ENCODE data around the gene HSPA9. TPM values are rescaled to one million over a fixed set of nuclear protein-coding genes. Genes with fewer than 3 reads are reported as not detected.

The HSPA9 gene
- total RNA-seq, 3 donors from 2014 or later, result 170 to 182 (median 173) TPM

- no peak for ATAC-seq
- no peaks in the 10 kb centered on the region for H3K9me3 ChIP-seq
- no peak for DNase-seq
- H3K36me3 ChIP-seq (ENCODE audit: low read depth), result peaks cover 6% of the 10 kb centered on the region
- intact Hi-C loops (cut with DNase I, micrococcal nuclease), result no loop called here
- H3K4me1 ChIP-seq (ENCODE audit: low read depth), result peaks cover 7% of the 10 kb centered on the region
- no peak for TF ChIP-seq CTCF (IDR thresholded peaks at IDR 0.05)
- no peak overlapping the region for H3K4me3 ChIP-seq
Observed at GRCh38 chr5:138580001-138580400, 4.8 kb upstream of the HSPA9 start.

- H3K9me3 ChIP-seq, result no peaks in the 10 kb centered on the region
- ATAC-seq, result no peak
- no peak for DNase-seq
- TF ChIP-seq CTCF (IDR thresholded peaks at IDR 0.05), result no peak
- intact Hi-C loops (cut with DNase I, micrococcal nuclease), result no loop called here
- H3K36me3 ChIP-seq (ENCODE audit: low read depth), result peaks cover 6% of the 10 kb centered on the region
- peaks cover 7% of the 10 kb centered on the region for H3K4me1 ChIP-seq (ENCODE audit: low read depth)
- no peak overlapping the region for H3K4me3 ChIP-seq
Observed at GRCh38 chr5:138579517-138579863, 4.3 kb upstream of the HSPA9 start.

DNA sequence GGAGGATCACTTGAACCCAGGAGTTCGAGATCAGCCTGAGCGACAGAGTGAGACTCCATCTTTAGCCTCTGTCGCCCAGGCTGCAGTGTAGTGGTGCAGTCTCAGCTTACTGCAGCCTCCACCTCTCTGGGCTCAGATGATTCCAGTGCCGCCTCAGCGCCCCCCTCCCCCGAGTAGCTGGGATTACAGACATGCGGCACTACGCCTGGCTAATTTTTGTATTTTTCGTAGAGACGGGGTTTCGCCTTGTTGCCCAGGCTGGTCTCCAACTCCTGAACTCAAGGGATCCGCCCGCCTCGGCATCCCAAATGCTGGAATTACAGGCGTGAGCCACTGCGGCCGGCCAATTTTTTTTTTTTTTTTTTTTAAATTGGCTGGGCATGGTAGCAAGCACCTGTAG is 2.3 kb upstream of the HSPA9 start:
- Histone ChIP-seq H3K36me3 (ENCODE audit: low read depth) (peaks cover 7% of the 10 kb centered on the region), H3K4me3 (no peak overlapping the region), H3K4me1 (ENCODE audit: low read depth) (peaks cover 9% of the 10 kb centered on the region), H3K9me3 (no peaks in the 10 kb centered on the region)
- intact Hi-C loops (cut with DNase I, micrococcal nuclease), result no loop called here
- DNase-seq, result peak in 1 of 3 donors; percentile 18
- no peak for TF ChIP-seq CTCF (IDR thresholded peaks at IDR 0.05)
- no peak for ATAC-seq

DNA sequence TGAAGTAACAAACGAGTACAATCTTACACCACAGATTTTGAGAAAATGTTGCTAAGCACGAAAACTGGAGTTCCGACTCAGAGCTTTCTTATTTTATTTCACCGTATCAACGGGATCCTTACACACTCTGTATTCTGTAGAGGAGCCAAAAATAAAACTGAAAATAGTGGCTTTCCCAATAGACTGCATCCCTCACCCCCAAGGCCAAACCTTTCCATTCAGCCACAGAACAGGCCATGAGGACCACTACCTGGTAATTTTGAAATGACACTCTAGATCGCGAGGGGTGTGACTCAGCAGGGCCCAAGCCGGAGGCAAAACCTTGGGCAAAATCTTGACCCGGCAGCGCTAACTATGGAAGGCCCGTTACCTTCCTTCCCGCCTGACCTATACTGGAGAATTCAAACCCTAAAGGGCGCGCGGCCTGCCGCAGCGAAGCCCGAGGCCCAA is 432 bp downstream of the HSPA9 start:
- intact Hi-C loops (cut with DNase I, micrococcal nuclease), result no loop called here
- TF ChIP-seq CTCF (IDR thresholded peaks at IDR 0.05), result no peak
- peak in 1 of 3 donors; percentile 5 for DNase-seq
- Histone ChIP-seq H3K9me3 (no peaks in the 10 kb centered on the region), H3K4me1 (ENCODE audit: low read depth) (peaks cover 9% of the 10 kb centered on the region), H3K36me3 (ENCODE audit: low read depth) (peaks cover 26% of the 10 kb centered on the region), H3K4me3 (peak overlapping the region; percentile 92)
- peak; percentile 35 for ATAC-seq

- H3K4me1 ChIP-seq (ENCODE audit: low read depth), result peaks cover 9% of the 10 kb centered on the region
- no peak for ATAC-seq
- no peaks in the 10 kb centered on the region for H3K9me3 ChIP-seq
- TF ChIP-seq CTCF (IDR thresholded peaks at IDR 0.05), result no peak
- intact Hi-C loops (cut with DNase I, micrococcal nuclease), result no loop called here
- peak overlapping the region; percentile 92 for H3K4me3 ChIP-seq
- peaks cover 27% of the 10 kb centered on the region for H3K36me3 ChIP-seq (ENCODE audit: low read depth)
- DNase-seq, result no peak
Observed at GRCh38 chr5:138573949-138574670, 1.1 kb downstream of the HSPA9 start.

All from mucosa of descending colon (tissue), 3 donors.